ENCODE results near the gene NLRP1.

DNA sequence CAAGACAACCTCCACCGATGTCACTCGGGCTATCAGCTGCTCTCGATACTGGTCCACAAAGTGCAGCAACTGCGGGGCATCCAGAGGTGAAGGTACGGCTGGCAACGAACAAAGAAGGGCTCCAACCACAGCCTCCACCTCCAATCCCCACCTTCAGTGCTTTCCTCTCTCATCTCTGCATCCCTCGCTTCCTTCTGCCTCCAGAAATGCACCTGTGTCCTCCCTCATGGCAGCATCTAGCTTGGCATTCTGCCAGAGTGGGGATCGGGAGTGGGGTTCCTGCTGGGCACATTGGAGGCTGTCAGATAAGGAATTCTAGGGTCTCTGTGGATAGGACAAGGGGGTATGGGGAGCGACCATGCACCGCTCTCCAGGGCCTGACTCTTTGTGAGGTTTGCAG lies 69.3 kb downstream of the NLRP1 start:
- no peak for TF ChIP-seq CTCF (IDR thresholded peaks at IDR 0.05)
- no peak for TF ChIP-seq EZH2phosphoT487 (IDR thresholded peaks at IDR 0.05)

Data from neural progenitor cell (in vitro differentiated cells).